Fibroblast of lung (primary cell): ENCODE results near the gene ANGPTL2.

Experiments used
- CTCF ChIP-seq, 2 donors: IDR thresholded peaks in 1 of 2; conservative IDR thresholded peaks in 1 of 2; 1 replicate in 1 of 2; 2 replicates in 1 of 2; pipeline ENCODE4 v1.5.1; 2011 to 2012; ENCODE audit warnings: low read length in 2 of 2, control low read depth in 1 of 2, inconsistent platforms in 1 of 2, low read depth in 1 of 2, mild to moderate bottlenecking in 1 of 2
- EZH2 ChIP-seq: IDR thresholded peaks from 2 replicates; pipeline ENCODE4 v1.5.1; 2012; ENCODE audit warnings: low read length, control low read depth, mild to moderate bottlenecking; ENCODE audit errors: missing control alignments

- no peak for TF ChIP-seq CTCF (conservative IDR thresholded peaks at IDR 0.05 in 1 of 2, IDR thresholded peaks at IDR 0.05 in 1 of 2; ENCODE audit: low read depth in 1 of 2, low read length in 2 of 2)
- TF ChIP-seq EZH2 = no peak
Measured at GRCh38 chr9:127162864-127163365, 40.5 kb upstream of the ANGPTL2 start.
